Naive thymus-derived CD4-positive, alpha-beta T cell (primary cell): ENCODE data around the gene ADAMTS20. TPM values are rescaled to one million over a fixed set of nuclear protein-coding genes. Genes with fewer than 3 reads are reported as not detected.

Source experiments
- ATAC-seq: fragments of 150-1000 bp; cut with Tn5 transposase; 2 replicates; pipeline ENCODE4 v1.10.0; 2021; ENCODE audit warnings: mild to moderate bottlenecking, moderate library complexity
- CTCF ChIA-PET: fragments of 350-600 bp; sonication (Branson Sonifier 250); formaldehyde crosslinking; loops from one replicate; lab custom pipeline; 2021; ENCODE audit warnings: antibody characterized with exemption; lab: Charles Lee
- POLR2A ChIA-PET: fragments of 350-600 bp; sonication (Branson Sonifier 250); formaldehyde crosslinking; loops from one replicate; lab custom pipeline; 2021; ENCODE audit warnings: antibody characterized with exemption, inconsistent platforms; lab: Charles Lee
- DNase-seq, 9 donors: peaks; one replicate each; pipeline versions ENCODE4 v3.0.0 to v3.0.0-alpha.2; 2020 to 2022; ENCODE audit warnings: mixed read lengths in 1 of 9
- H3K27ac ChIP-seq: one replicate; pipeline ENCODE4 v1.7.0; 2013; ENCODE audit warnings: mild to moderate bottlenecking, low read depth, low read length, moderate library complexity
- H3K27me3 ChIP-seq, 2 donors: one replicate each; pipeline ENCODE4 v1.7.0; 2013; ENCODE audit warnings: low read length in 2 of 2, mild to moderate bottlenecking in 2 of 2, moderate library complexity in 2 of 2; ENCODE audit not compliant: control insufficient read depth in 2 of 2, insufficient read depth in 2 of 2
- H3K36me3 ChIP-seq, 3 experiments: 1 replicate in 2 of 3; 2 replicates in 1 of 3; pipeline ENCODE4 v1.7.0; 2013; ENCODE audit warnings: low read length in 3 of 3, mild to moderate bottlenecking in 3 of 3, moderate library complexity in 1 of 3; ENCODE audit not compliant: insufficient read depth in 3 of 3, control insufficient read depth in 2 of 3
- H3K4me1 ChIP-seq, 2 donors: one replicate each; pipeline ENCODE4 v1.7.0; 2013; ENCODE audit warnings: low read length in 2 of 2, mild to moderate bottlenecking in 2 of 2, moderate library complexity in 1 of 2; ENCODE audit not compliant: control insufficient read depth in 2 of 2, insufficient read depth in 2 of 2
- H3K4me3 ChIP-seq: 2 replicates; pipeline ENCODE4 v1.7.0; 2013; ENCODE audit warnings: mild to moderate bottlenecking, low read length
- H3K9me3 ChIP-seq, 3 experiments: 1 replicate in 2 of 3; 2 replicates in 1 of 3; pipeline ENCODE4 v1.7.0; 2013; ENCODE audit warnings: low read length in 3 of 3; ENCODE audit not compliant: control insufficient read depth in 2 of 3
- H3K27ac Mint-ChIP-seq, 9 donors: one replicate each; pipeline ENCODE4 v1.8.0; 2020 to 2022; ENCODE audit warnings: mixed read lengths in 9 of 9, mild to moderate bottlenecking in 8 of 9, moderate library complexity in 5 of 9, inconsistent platforms in 2 of 9
- H3K27me3 Mint-ChIP-seq, 5 donors: one replicate each; pipeline ENCODE4 v1.8.0; 2021 to 2022; ENCODE audit warnings: mixed read lengths in 5 of 5, mild to moderate bottlenecking in 1 of 5
- H3K36me3 Mint-ChIP-seq, 5 donors: one replicate each; pipeline ENCODE4 v1.8.0; 2020 to 2022; ENCODE audit warnings: mixed read lengths in 5 of 5, mild to moderate bottlenecking in 3 of 5, inconsistent platforms in 1 of 5
- H3K4me1 Mint-ChIP-seq, 7 donors: one replicate each; pipeline ENCODE4 v1.8.0; 2020 to 2022; ENCODE audit warnings: mixed read lengths in 7 of 7, mild to moderate bottlenecking in 3 of 7, inconsistent platforms in 1 of 7
- H3K4me3 Mint-ChIP-seq, 10 donors: one replicate each; pipeline ENCODE4 v1.8.0; 2020 to 2022; ENCODE audit warnings: mild to moderate bottlenecking in 10 of 10, mixed read lengths in 10 of 10, moderate library complexity in 6 of 10, inconsistent platforms in 2 of 10
- H3K9me3 Mint-ChIP-seq, 11 donors: one replicate each; pipeline ENCODE4 v1.8.0; 2020 to 2022; ENCODE audit warnings: mixed read lengths in 11 of 11, mild to moderate bottlenecking in 4 of 11, inconsistent platforms in 1 of 11, moderate library complexity in 1 of 11
- intact Hi-C, 2 donors: fragments of 100-400 bp; cut with micrococcal nuclease; formaldehyde crosslinking; loops; one replicate each; pipeline ENCODE4 v1.15.1; 2023
- polyA plus RNA-seq, 2 donors: library from polyadenylated mRNA; unstranded; fragments of 300-500 nt; fragmentation: Illumina TruSeq; gene quantifications; one replicate each; pipeline ENCODE4 v1.2.3, GENCODE V29; 2021
- total RNA-seq, 6 experiments: library from RNA in 5 of 6; stranded (reverse) in 5 of 6; gene quantifications; 1 replicate in 5 of 6; 2 replicates in 1 of 6; pipeline ENCODE4 v1.2.3 and lab custom pipeline; 2021 to 2026

Gene ADAMTS20, protein sequence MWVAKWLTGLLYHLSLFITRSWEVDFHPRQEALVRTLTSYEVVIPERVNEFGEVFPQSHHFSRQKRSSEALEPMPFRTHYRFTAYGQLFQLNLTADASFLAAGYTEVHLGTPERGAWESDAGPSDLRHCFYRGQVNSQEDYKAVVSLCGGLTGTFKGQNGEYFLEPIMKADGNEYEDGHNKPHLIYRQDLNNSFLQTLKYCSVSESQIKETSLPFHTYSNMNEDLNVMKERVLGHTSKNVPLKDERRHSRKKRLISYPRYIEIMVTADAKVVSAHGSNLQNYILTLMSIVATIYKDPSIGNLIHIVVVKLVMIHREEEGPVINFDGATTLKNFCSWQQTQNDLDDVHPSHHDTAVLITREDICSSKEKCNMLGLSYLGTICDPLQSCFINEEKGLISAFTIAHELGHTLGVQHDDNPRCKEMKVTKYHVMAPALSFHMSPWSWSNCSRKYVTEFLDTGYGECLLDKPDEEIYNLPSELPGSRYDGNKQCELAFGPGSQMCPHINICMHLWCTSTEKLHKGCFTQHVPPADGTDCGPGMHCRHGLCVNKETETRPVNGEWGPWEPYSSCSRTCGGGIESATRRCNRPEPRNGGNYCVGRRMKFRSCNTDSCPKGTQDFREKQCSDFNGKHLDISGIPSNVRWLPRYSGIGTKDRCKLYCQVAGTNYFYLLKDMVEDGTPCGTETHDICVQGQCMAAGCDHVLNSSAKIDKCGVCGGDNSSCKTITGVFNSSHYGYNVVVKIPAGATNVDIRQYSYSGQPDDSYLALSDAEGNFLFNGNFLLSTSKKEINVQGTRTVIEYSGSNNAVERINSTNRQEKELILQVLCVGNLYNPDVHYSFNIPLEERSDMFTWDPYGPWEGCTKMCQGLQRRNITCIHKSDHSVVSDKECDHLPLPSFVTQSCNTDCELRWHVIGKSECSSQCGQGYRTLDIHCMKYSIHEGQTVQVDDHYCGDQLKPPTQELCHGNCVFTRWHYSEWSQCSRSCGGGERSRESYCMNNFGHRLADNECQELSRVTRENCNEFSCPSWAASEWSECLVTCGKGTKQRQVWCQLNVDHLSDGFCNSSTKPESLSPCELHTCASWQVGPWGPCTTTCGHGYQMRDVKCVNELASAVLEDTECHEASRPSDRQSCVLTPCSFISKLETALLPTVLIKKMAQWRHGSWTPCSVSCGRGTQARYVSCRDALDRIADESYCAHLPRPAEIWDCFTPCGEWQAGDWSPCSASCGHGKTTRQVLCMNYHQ (N-terminal part only)
- total RNA-seq (not detected), polyA plus RNA-seq (not detected), total RNA-seq (lab: John Stamatoyannopoulos, UW) (not detected)

- ChIA-PET POLR2A (no interaction called here), CTCF (no interaction called here)
- Mint-ChIP-seq H3K27ac (no peak within 1 kb of the TSS), H3K4me1 (peaks cover 0 to 3% (median 0%) of the 10 kb centered on the region in 7 donors), H3K27me3 (peaks cover 27 to 39% (median 38%) of the 10 kb centered on the region in 5 donors), H3K9me3 (peaks cover 3 to 46% (median 17%) of the 10 kb centered on the region in 11 donors), H3K4me3 (peak within 1 kb of the TSS in 2 of 10 donors; percentile 17 to 45), H3K36me3 (peaks cover 0 to 4% (median 0%) of the 10 kb centered on the region in 5 donors)
- ATAC-seq = no peak
- no peaks in the 10 kb centered on the region for H3K4me1 ChIP-seq
- H3K27ac ChIP-seq = no peak within 1 kb of the TSS
- H3K36me3 ChIP-seq = no peaks in the 10 kb centered on the region
- H3K27me3 ChIP-seq = peaks cover 0 to 3% of the 10 kb centered on the region in 2 donors
- intact Hi-C loops = no loop called here
- peaks cover 0 to 7% (median 0%) of the 10 kb centered on the region in 3 experiments for H3K9me3 ChIP-seq
- no peak within 1 kb of the TSS for H3K4me3 ChIP-seq
- DNase-seq = no peak
These were observed at the start of gene ADAMTS20 for GRCh38 chr12:43551971-43552559. Gene ADAMTS20 (minus strand): TSS chr12:43552203. CDS start chr12:43551921, 282 bp downstream.

DNA sequence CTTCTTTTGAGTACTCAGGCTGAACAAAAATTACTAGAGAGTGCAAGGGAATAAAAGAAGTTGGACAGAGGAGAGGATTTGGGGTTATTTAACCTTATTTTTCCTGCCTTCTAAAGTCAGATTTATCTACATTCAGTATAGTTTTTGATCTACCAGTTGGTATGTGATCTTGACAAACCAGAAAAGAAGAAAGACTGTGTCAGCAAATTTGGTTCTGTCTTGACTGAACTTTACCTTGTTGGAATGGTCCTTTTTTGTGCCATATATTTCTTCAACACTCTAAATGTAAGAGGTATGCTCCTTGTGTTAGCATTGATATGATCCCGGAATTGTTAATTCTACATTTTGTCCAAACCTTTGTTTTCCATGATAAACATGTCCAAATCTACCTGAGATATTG, 47.7 kb upstream of the ADAMTS20 start:
- H3K27me3 ChIP-seq = no peaks in the 10 kb centered on the region
- H3K9me3 ChIP-seq = no peaks in the 10 kb centered on the region
- no peaks in the 10 kb centered on the region for H3K4me1 ChIP-seq
- H3K36me3 ChIP-seq = no peaks in the 10 kb centered on the region
- ChIA-PET CTCF (no interaction called here), POLR2A (no interaction called here)
- Mint-ChIP-seq H3K4me3 (no peak overlapping the region), H3K9me3 (no peaks in the 10 kb centered on the region), H3K36me3 (no peaks in the 10 kb centered on the region), H3K4me1 (no peaks in the 10 kb centered on the region), H3K27ac (no peak overlapping the region), H3K27me3 (peaks cover 0 to 12% (median 3%) of the 10 kb centered on the region in 5 donors)
- intact Hi-C loops = no loop called here
- no peak for ATAC-seq
- H3K4me3 ChIP-seq = no peak overlapping the region
- H3K27ac ChIP-seq = no peak overlapping the region
- DNase-seq = no peak

DNA sequence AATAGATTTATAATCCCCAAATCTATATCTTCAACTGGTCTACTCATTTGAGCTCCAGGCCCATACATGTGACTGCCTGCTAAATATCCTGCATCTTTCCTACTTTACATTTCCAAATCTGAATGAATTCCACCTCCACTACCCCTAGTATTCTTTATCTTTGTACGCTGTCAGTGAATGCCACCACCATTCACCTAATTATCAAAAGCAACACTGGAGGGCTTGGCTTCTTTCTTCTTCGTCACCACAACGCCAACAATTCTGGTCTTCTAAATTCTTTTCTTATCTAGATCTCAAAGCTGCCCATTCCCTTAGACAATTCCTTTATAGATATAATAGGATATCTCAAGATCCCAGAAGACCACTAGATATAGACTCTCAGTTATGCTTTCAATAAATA, 47.1 kb upstream of the ADAMTS20 start:
- Mint-ChIP-seq H3K27me3 (peaks cover 0 to 12% (median 3%) of the 10 kb centered on the region in 5 donors), H3K27ac (no peak overlapping the region), H3K4me1 (no peaks in the 10 kb centered on the region), H3K9me3 (no peaks in the 10 kb centered on the region), H3K4me3 (no peak overlapping the region), H3K36me3 (no peaks in the 10 kb centered on the region)
- H3K4me1 ChIP-seq = no peaks in the 10 kb centered on the region
- H3K4me3 ChIP-seq = no peak overlapping the region
- DNase-seq (no peak), ATAC-seq (no peak)
- H3K36me3 ChIP-seq = no peaks in the 10 kb centered on the region
- intact Hi-C loops = no loop called here
- CTCF ChIA-PET = no interaction called here
- no peak overlapping the region for H3K27ac ChIP-seq
- POLR2A ChIA-PET = no interaction called here
- no peaks in the 10 kb centered on the region for H3K27me3 ChIP-seq
- no peaks in the 10 kb centered on the region for H3K9me3 ChIP-seq

DNA sequence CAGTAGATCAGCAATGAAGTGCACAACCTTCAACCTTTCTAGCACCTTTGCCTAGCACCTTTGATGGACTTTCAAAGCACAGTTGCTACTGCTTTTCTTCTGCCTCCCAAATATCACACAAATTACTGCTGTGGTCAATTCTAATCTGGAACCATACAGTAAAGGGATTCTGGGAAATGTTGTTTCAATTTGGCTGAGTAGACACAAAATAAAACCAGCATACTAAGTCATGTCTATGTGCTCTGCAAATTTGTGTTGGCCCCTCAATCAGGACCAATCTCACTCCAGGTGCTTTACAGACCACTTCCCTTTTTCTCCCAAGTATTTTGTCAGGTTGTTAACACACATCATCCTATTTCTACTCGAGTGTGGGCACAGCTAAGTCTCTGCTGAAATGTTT, 38.3 kb upstream of the ADAMTS20 start:
- CTCF ChIA-PET = no interaction called here
- Histone ChIP-seq H3K27me3 (no peaks in the 10 kb centered on the region), H3K27ac (no peak overlapping the region), H3K4me3 (no peak overlapping the region), H3K9me3 (no peaks in the 10 kb centered on the region), H3K36me3 (no peaks in the 10 kb centered on the region), H3K4me1 (no peaks in the 10 kb centered on the region)
- no peak overlapping the region for H3K27ac Mint-ChIP-seq
- DNase-seq = no peak
- POLR2A ChIA-PET = no interaction called here
- intact Hi-C loops = no loop called here
- no peaks in the 10 kb centered on the region for H3K4me1 Mint-ChIP-seq
- H3K27me3 Mint-ChIP-seq = peaks cover 0 to 6% (median 0%) of the 10 kb centered on the region in 5 donors
- H3K36me3 Mint-ChIP-seq = no peaks in the 10 kb centered on the region
- H3K9me3 Mint-ChIP-seq = peaks cover 0 to 3% (median 0%) of the 10 kb centered on the region in 11 donors
- no peak overlapping the region for H3K4me3 Mint-ChIP-seq
- no peak for ATAC-seq

- POLR2A ChIA-PET = no interaction called here
- H3K4me3 Mint-ChIP-seq = no peak overlapping the region
- H3K27ac Mint-ChIP-seq = no peak overlapping the region
- CTCF ChIA-PET = no interaction called here
- ATAC-seq (no peak), DNase-seq (no peak)
- Histone ChIP-seq H3K27ac (no peak overlapping the region), H3K4me1 (no peaks in the 10 kb centered on the region), H3K9me3 (no peaks in the 10 kb centered on the region), H3K4me3 (no peak overlapping the region), H3K36me3 (no peaks in the 10 kb centered on the region), H3K27me3 (no peaks in the 10 kb centered on the region)
- peaks cover 0 to 10% (median under 1%) of the 10 kb centered on the region in 5 donors for H3K27me3 Mint-ChIP-seq
- H3K4me1 Mint-ChIP-seq = no peaks in the 10 kb centered on the region
- intact Hi-C loops = no loop called here
- H3K36me3 Mint-ChIP-seq = no peaks in the 10 kb centered on the region
- H3K9me3 Mint-ChIP-seq = peaks cover 0 to 7% (median 0%) of the 10 kb centered on the region in 11 donors
These were observed 34.7 kb upstream of the ADAMTS20 start for GRCh38 chr12:43586646-43587245.

DNA sequence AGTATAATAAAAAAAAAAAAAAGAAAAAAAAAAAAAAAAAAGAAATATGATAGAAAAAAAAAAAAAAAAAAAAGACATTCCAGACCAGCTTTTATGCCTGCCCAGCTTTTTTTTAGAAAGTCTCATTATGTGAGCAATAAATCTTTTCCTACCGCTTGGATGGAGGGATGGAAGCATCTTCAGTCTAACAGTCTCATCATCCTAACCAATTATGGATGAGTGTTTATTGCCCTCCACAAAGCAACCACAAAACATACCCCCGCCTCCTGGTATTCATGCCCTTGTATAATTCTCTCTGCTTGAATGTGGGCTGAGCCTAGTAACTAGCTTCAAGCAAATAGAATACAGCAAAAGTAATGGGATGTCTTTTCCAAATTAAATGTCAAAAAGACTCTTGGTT, 33.7 kb upstream of the ADAMTS20 start:
- Histone ChIP-seq H3K4me1 (no peaks in the 10 kb centered on the region), H3K27me3 (no peaks in the 10 kb centered on the region), H3K9me3 (no peaks in the 10 kb centered on the region), H3K27ac (no peak overlapping the region), H3K4me3 (no peak overlapping the region), H3K36me3 (no peaks in the 10 kb centered on the region)
- intact Hi-C loops = no loop called here
- H3K36me3 Mint-ChIP-seq = no peaks in the 10 kb centered on the region
- ChIA-PET POLR2A (no interaction called here), CTCF (no interaction called here)
- ATAC-seq (no peak), DNase-seq (no peak)
- H3K27ac Mint-ChIP-seq = no peak overlapping the region
- H3K4me1 Mint-ChIP-seq = no peaks in the 10 kb centered on the region
- peaks cover 0 to 14% (median 4%) of the 10 kb centered on the region in 5 donors for H3K27me3 Mint-ChIP-seq
- H3K4me3 Mint-ChIP-seq = no peak overlapping the region
- H3K9me3 Mint-ChIP-seq = peaks cover 0 to 7% (median 0%) of the 10 kb centered on the region in 11 donors
